GM18517 (cell line): ENCODE data around the gene SS18.
A peak's percentile ranks its signal among the peaks of the same experiment; 100 is the strongest.
"Not testable (repeated sequence)": the region's sequence is repeated elsewhere in the genome, so short reads cannot be mapped to it uniquely, and the experiment has no call there.

Experiments
- ATAC-seq: cut with Tn5 transposase; IDR thresholded peaks from one replicate; pipeline ENCODE4 v1.9.1; 2021; ENCODE audit warnings: mild to moderate bottlenecking, moderate library complexity; ENCODE audit not compliant: unreplicated experiment

Gene SS18

GRCh38 chr18:26090130-26091046, at the start of gene SS18:
Gene SS18 (minus strand): TSS chr18:26090613. CDS start chr18:26090569, 44 bp downstream.
- peak; percentile 69 for ATAC-seq

GRCh38 chr18:26135548-26135947, 45.1 kb upstream of the SS18 start:
- ATAC-seq, result no peak

DNA sequence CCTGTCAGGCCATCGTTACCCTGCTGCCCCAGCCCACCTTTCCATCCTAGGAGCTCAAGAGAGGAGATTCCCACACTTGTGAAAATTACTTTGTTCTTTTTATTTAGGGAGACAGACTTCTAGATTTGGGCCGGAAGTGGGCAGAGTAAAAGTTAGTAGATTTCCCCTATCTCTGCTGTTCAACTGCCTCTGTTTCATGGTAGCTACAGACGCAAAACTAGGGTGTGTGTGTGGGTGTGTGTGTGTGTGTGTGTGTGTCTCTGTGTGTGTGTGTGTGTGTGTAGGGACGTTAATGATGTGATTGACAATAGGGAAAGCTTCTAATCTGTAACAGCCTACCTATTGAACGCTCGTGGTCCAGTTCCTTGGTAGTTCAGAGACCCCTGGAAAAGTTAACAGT, 43.7 kb upstream of the SS18 start:
- no peak for ATAC-seq

DNA sequence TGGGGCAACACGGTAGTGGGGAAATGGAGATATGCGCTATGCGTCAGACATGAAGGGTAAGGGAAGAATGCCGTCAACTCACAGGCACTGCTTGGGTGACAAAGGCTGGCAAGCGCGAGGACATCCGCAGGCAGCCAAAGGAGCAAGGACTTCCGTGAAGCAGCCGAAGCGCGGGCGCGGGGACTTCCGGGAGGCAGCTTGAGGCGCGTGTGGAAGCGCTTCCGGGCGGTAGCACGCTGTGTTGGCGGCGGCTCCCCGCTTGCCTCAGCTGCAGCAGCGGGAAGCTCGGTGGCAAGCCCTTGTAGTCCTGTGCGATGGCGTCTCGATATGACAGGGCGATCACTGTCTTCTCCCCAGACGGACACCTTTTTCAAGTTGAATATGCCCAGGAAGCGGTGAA, 43.2 kb upstream of the SS18 start, which contains the start of gene PSMA8:
Gene PSMA8 (plus strand): TSS at position 218 of the 400 bp plus-strand sequence. CDS start 97 bp downstream, at position 315.
- peak; percentile 62 for ATAC-seq

GRCh38 chr18:26128192-26128591, 37.8 kb upstream of the SS18 start:
- not testable (repeated sequence) for ATAC-seq

GRCh38 chr18:26127786-26128185, 37.4 kb upstream of the SS18 start:
- ATAC-seq, result no peak

DNA sequence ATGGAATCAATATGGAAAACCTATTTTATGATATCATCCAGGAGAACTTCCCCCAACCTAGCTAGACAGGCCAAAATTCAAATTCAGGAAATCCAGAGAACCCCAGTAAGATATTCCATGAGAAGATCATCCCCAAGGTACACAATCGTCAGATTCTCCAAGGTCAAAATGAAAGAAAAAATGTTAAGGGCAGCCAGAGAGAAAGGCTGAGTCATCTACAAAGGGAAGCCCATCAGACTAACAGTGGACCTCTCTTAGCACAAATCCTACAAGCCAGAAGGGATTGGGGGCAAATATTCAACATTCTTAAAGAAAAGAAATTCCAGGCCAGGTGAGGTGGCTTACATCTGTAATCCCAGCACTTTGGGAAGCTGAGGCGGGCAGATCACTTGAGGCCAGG, 31.6 kb upstream of the SS18 start:
- not testable (repeated sequence) for ATAC-seq

- no peak for ATAC-seq
Measured at GRCh38 chr18:26121476-26121875, 31.1 kb upstream of the SS18 start.

DNA sequence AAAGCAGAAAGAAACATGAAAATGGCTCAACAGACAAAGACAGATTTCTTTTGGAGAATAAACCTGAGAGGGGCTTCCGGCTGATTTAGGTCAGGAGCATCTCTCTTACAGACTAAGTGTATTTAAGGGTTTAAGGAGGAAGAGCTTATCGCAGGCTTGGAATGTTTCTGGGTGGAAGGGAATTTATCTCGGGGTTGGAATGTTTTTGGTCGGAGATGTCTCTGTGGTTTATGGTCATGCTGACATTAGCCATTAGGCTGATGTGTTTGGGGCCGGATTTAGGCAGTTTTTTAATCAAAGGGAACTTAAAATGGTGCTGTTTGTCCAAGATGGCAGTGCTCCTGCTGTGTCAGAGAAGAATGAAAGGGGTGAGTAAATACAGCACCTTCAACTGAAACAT, 28.8 kb upstream of the SS18 start:
- ATAC-seq, result no peak

GRCh38 chr18:26104035-26104434, 13.6 kb upstream of the SS18 start:
- no peak for ATAC-seq

- ATAC-seq, result no peak
Measured at GRCh38 chr18:26103579-26103978, 13.2 kb upstream of the SS18 start.

- no peak for ATAC-seq
Measured at GRCh38 chr18:26097563-26097962, 7.2 kb upstream of the SS18 start.

DNA sequence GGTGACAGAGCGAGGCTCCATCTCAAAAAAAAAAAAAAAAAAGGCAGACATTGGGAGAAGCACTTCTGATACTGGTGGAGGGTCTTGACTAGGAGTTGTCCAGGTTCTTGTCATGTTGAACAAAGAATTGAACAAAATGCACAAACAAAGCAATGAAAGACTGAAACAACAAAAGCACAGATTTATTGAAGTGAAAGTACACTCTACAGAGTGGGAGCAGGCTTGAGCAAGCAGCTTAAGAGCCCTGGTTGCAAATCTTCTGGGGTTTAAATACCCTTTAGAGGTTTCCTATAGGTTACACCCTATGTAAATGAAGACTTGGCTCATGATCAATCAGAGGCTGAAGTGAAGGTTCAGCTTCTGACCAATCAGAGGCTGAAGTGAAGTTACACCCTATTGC, 6.4 kb upstream of the SS18 start:
- no peak for ATAC-seq

GRCh38 chr18:26091047-26091630, 726 bp upstream of the SS18 start:
- peak; percentile 58 for ATAC-seq

DNA sequence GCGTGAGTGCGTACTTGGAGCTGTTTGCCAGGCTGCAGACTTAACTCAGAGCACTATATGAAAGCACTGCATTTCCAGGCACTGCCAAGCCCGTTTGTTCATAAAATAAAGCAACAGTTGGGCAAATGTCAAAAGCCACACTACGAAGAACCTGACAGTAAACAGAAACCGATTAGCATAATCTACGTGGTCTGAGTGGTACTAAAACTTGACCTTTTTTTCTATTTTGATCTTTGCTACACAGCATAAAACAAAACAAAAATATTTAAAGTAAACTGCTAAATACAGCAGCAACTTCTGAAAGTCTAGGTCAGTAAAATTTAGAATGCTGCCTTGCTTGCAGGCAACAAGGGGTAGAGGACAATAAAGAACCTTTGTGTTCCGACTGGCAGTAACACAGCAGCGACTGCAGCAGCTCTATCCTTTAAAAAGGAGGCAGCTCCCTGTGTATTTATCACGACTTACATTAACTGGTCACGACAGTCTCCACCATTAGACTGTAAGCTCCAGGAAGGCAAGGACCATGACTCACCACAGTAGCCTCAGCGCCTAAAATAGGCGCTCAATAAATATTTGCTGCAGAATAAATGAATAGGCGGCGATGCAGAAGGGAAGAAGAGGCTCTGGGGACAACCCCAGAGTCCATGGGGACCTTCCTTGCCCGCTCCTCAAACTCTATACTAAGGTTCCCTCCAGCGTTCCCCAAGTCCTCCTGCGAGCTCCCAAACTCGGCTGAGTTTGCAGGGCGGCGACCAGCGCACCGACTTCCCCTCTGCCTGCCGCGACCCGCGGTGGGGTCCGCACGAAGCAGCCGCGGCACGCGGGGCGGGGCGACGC, 902 bp downstream of the SS18 start:
- ATAC-seq, result peak; percentile 19

- ATAC-seq, result no peak
Measured at GRCh38 chr18:26088487-26088886, 1.9 kb downstream of the SS18 start.

GRCh38 chr18:26086959-26087358, 3.5 kb downstream of the SS18 start:
- no peak for ATAC-seq

DNA sequence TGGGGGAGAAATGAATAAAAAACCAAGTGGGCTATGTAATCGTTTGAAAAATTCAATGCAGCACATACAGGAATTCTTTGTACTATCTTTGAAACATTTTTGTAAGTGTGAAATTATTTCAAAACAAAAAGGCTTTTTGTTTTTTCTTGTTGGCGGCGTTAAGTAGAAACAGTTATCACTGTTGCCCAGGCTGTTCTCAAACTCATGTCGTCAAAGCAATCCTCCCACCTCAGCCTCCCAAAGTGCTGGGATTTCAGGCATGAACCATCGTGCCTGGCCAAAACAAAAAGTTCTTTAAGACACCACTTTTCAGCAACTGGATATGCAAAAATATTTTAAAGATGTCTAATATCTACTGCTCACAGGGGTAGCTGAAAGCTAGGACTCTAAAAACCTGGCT, 5.4 kb downstream of the SS18 start:
- ATAC-seq, result no peak

GRCh38 chr18:26083099-26083498, 7.3 kb downstream of the SS18 start:
- no peak for ATAC-seq

DNA sequence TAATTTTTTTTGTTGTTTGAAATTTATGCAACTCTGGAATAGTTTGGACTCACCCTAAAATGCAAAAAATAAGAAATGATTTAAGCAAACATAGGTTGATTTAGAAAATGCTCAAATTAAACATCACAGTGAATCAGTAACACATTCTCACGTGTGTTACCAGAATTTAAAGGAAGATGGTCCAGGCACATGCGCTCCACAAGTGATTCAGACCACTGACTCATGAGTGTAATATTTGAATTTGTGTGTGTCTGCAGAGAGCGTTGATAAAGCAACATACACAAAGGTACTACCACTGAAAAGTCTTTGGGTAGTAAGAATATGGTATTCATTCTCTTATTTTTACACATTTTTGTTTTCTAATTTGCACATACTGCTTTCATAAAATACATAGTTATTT, 7.9 kb downstream of the SS18 start:
- ATAC-seq, result no peak

- no peak for ATAC-seq
Measured at GRCh38 chr18:26074246-26074645, 16.2 kb downstream of the SS18 start.
